Measurements from ENCODE around the gene CELF4. TPM values are rescaled to one million over a fixed set of nuclear protein-coding genes. Genes with fewer than 3 reads are reported as not detected.

The CELF4 gene
- total RNA-seq, 1 donor from 2014 or later: 0.44 TPM

- peaks cover 19% of the 10 kb centered on the region for H3K27me3 Mint-ChIP-seq (ENCODE audit: unreplicated experiment)
- no peak overlapping the region for H3K27ac Mint-ChIP-seq (ENCODE audit: unreplicated experiment)
- no peak for TF ChIP-seq CTCF (IDR thresholded peaks at IDR 0.05; ENCODE audit: unreplicated experiment)
- H3K4me1 Mint-ChIP-seq (ENCODE audit: unreplicated experiment): no peaks in the 10 kb centered on the region
- H3K36me3 Mint-ChIP-seq (ENCODE audit: low read depth, unreplicated experiment): no peaks in the 10 kb centered on the region
- DNase-seq (ENCODE audit: low spot score): no peak
- no peaks in the 10 kb centered on the region for H3K9me3 Mint-ChIP-seq (ENCODE audit: unreplicated experiment)
- no peak overlapping the region for H3K4me3 Mint-ChIP-seq (ENCODE audit: unreplicated experiment)
Measured at GRCh38 chr18:37261246-37261840, 304.3 kb downstream of the CELF4 start.

- Mint-ChIP-seq H3K27ac (ENCODE audit: unreplicated experiment) (no peak overlapping the region), H3K27me3 (ENCODE audit: unreplicated experiment) (peaks cover 19% of the 10 kb centered on the region), H3K4me1 (ENCODE audit: unreplicated experiment) (no peaks in the 10 kb centered on the region), H3K9me3 (ENCODE audit: unreplicated experiment) (no peaks in the 10 kb centered on the region), H3K36me3 (ENCODE audit: low read depth, unreplicated experiment) (no peaks in the 10 kb centered on the region), H3K4me3 (ENCODE audit: unreplicated experiment) (no peak overlapping the region)
- TF ChIP-seq CTCF (IDR thresholded peaks at IDR 0.05; ENCODE audit: unreplicated experiment): no peak
- DNase-seq (ENCODE audit: low spot score): no peak
Measured at GRCh38 chr18:37260367-37261093, 305.1 kb downstream of the CELF4 start.

- no peaks in the 10 kb centered on the region for H3K9me3 Mint-ChIP-seq (ENCODE audit: unreplicated experiment)
Measured at GRCh38 chr18:37259711-37260110, 305.9 kb downstream of the CELF4 start.

GRCh38 chr18:37258819-37259218 lies 306.8 kb downstream of the CELF4 start:
- Mint-ChIP-seq H3K27me3 (ENCODE audit: unreplicated experiment) (peaks cover 21% of the 10 kb centered on the region), H3K36me3 (ENCODE audit: low read depth, unreplicated experiment) (no peaks in the 10 kb centered on the region), H3K27ac (ENCODE audit: unreplicated experiment) (no peak overlapping the region), H3K9me3 (ENCODE audit: unreplicated experiment) (no peaks in the 10 kb centered on the region), H3K4me3 (ENCODE audit: unreplicated experiment) (no peak overlapping the region), H3K4me1 (ENCODE audit: unreplicated experiment) (no peaks in the 10 kb centered on the region)
- no peak for DNase-seq (ENCODE audit: low spot score)
- TF ChIP-seq CTCF (IDR thresholded peaks at IDR 0.05; ENCODE audit: unreplicated experiment): no peak

More at GRCh38 chr18:37259711-37260110, 305.9 kb downstream of the CELF4 start:
- H3K36me3 Mint-ChIP-seq (ENCODE audit: low read depth, unreplicated experiment): no peaks in the 10 kb centered on the region
- no peak overlapping the region for H3K27ac Mint-ChIP-seq (ENCODE audit: unreplicated experiment)
- TF ChIP-seq CTCF (IDR thresholded peaks at IDR 0.05; ENCODE audit: unreplicated experiment): no peak
- H3K27me3 Mint-ChIP-seq (ENCODE audit: unreplicated experiment): peaks cover 22% of the 10 kb centered on the region
- H3K4me1 Mint-ChIP-seq (ENCODE audit: unreplicated experiment): no peaks in the 10 kb centered on the region
- no peak for DNase-seq (ENCODE audit: low spot score)
- no peak overlapping the region for H3K4me3 Mint-ChIP-seq (ENCODE audit: unreplicated experiment)

- Mint-ChIP-seq H3K9me3 (ENCODE audit: unreplicated experiment) (no peaks in the 10 kb centered on the region), H3K4me3 (ENCODE audit: unreplicated experiment) (no peak overlapping the region), H3K4me1 (ENCODE audit: unreplicated experiment) (no peaks in the 10 kb centered on the region), H3K27me3 (ENCODE audit: unreplicated experiment) (peaks cover 16% of the 10 kb centered on the region), H3K36me3 (ENCODE audit: low read depth, unreplicated experiment) (no peaks in the 10 kb centered on the region), H3K27ac (ENCODE audit: unreplicated experiment) (no peak overlapping the region)
- TF ChIP-seq CTCF (IDR thresholded peaks at IDR 0.05; ENCODE audit: unreplicated experiment): no peak
- no peak for DNase-seq (ENCODE audit: low spot score)
Measured at GRCh38 chr18:37258131-37258530, 307.5 kb downstream of the CELF4 start.

Data from endothelial cell (in vitro differentiated cells).